Measurements from ENCODE around the gene KMT2C. TPM values are rescaled to one million over a fixed set of nuclear protein-coding genes. Genes with fewer than 3 reads are reported as not detected.
"Not testable (repeated sequence)": the region's sequence is repeated elsewhere in the genome, so short reads cannot be mapped to it uniquely, and the experiment has no call there.

KMT2C gene
- total and polyA plus RNA-seq, 9 donors: 14.0 to 109 (median 74.0) TPM

GRCh38 chr7:152411389-152411788, 24.4 kb downstream of the KMT2C start:
- no peaks in the 10 kb centered on the region for H3K36me3 ChIP-seq
- H3K27ac ChIP-seq: no peak overlapping the region
- H3K9me3 ChIP-seq: no peaks in the 10 kb centered on the region
- 12 to 16% (median 14%) methylated on average over 5 of the region's 5 CpGs for whole genome bisulfite sequencing, 3 donors
- peaks cover 6% of the 10 kb centered on the region for H3K4me1 ChIP-seq (ENCODE audit: insufficient read depth)
- no peak for DNase-seq
- H3K27me3 ChIP-seq: no peaks in the 10 kb centered on the region
- TF ChIP-seq EP300 (IDR thresholded peaks at IDR 0.05) (no peak), POLR2A (IDR thresholded peaks at IDR 0.05) (no peak), CTCF (IDR thresholded peaks at IDR 0.05) (no peak)
- no peak overlapping the region for H3K4me3 ChIP-seq
- intact Hi-C loops (cut with DNase I): no loop called here

GRCh38 chr7:152406491-152406890, 29.3 kb downstream of the KMT2C start:
- Histone ChIP-seq H3K4me1 (ENCODE audit: insufficient read depth) (no peaks in the 10 kb centered on the region), H3K9me3 (no peaks in the 10 kb centered on the region), H3K36me3 (no peaks in the 10 kb centered on the region), H3K27me3 (no peaks in the 10 kb centered on the region), H3K4me3 (no peak overlapping the region), H3K27ac (no peak overlapping the region)
- DNase-seq: no peak
- WGBS, 3 donors: 18 to 28% (median 21%) methylated on average over 3 of the region's 3 CpGs
- intact Hi-C loops (cut with DNase I): no loop called here
- TF ChIP-seq POLR2A (IDR thresholded peaks at IDR 0.05): no peak
- TF ChIP-seq EP300 (IDR thresholded peaks at IDR 0.05): no peak
- no peak for TF ChIP-seq CTCF (IDR thresholded peaks at IDR 0.05)

- intact Hi-C loops (cut with DNase I); H3K4me1 ChIP-seq (ENCODE audit: insufficient read depth); H3K27ac ChIP-seq; H3K9me3 ChIP-seq; H3K4me3 ChIP-seq; H3K36me3 ChIP-seq; DNase-seq; H3K27me3 ChIP-seq: not testable (repeated sequence)
- WGBS, 3 donors: 51 to 59% (median 54%) methylated on average over 2 of the region's 2 CpGs
Observed at GRCh38 chr7:152406030-152406429, 29.8 kb downstream of the KMT2C start.

- TF ChIP-seq EP300 (IDR thresholded peaks at IDR 0.05): no peak
- no peak for TF ChIP-seq POLR2A (IDR thresholded peaks at IDR 0.05)
- no peak for TF ChIP-seq CTCF (IDR thresholded peaks at IDR 0.05)
- WGBS, 3 donors: 40 to 43% (median 41%) methylated on average over 4 of the region's 4 CpGs
- Histone ChIP-seq H3K4me3 (no peak overlapping the region), H3K27me3 (no peaks in the 10 kb centered on the region), H3K27ac (no peak overlapping the region), H3K9me3 (no peaks in the 10 kb centered on the region), H3K36me3 (no peaks in the 10 kb centered on the region), H3K4me1 (ENCODE audit: insufficient read depth) (peaks cover 4% of the 10 kb centered on the region)
- intact Hi-C loops (cut with DNase I): no loop called here
- DNase-seq: no peak
Observed at GRCh38 chr7:152403726-152404125, 32.1 kb downstream of the KMT2C start.

- no peak for TF ChIP-seq EP300 (IDR thresholded peaks at IDR 0.05)
- TF ChIP-seq POLR2A (IDR thresholded peaks at IDR 0.05): no peak
- no peak for TF ChIP-seq CTCF (IDR thresholded peaks at IDR 0.05)
- 48 to 55% (median 51%) methylated on average over 5 of the region's 5 CpGs for WGBS, 3 donors
- H3K9me3 ChIP-seq: no peaks in the 10 kb centered on the region
- intact Hi-C loops (cut with DNase I): no loop called here
- peaks cover 5% of the 10 kb centered on the region for H3K4me1 ChIP-seq (ENCODE audit: insufficient read depth)
- H3K36me3 ChIP-seq: no peaks in the 10 kb centered on the region
- H3K27ac ChIP-seq: no peak overlapping the region
- no peak for DNase-seq
- no peaks in the 10 kb centered on the region for H3K27me3 ChIP-seq
- no peak overlapping the region for H3K4me3 ChIP-seq
Observed at GRCh38 chr7:152402384-152403250, 33.2 kb downstream of the KMT2C start.
